Measurements from ENCODE around the gene FAM53B. TPM values are rescaled to one million over a fixed set of nuclear protein-coding genes. Genes with fewer than 3 reads are reported as not detected.

Gene FAM53B
- total RNA-seq, 1 donor from 2014 or later: 48.0 TPM

GRCh38 chr10:124627866-124628675 lies 116.1 kb downstream of the FAM53B start:
- peak; percentile 21 for ATAC-seq
- intact Hi-C loops (cut with DNase I): no loop called here
- DNase-seq (ENCODE audit: low spot score): no peak

- intact Hi-C loops (cut with DNase I): no loop called here
- DNase-seq (ENCODE audit: low spot score) (no peak), ATAC-seq (no peak)
These were observed 117.3 kb downstream of the FAM53B start for GRCh38 chr10:124626759-124627380.

DNA sequence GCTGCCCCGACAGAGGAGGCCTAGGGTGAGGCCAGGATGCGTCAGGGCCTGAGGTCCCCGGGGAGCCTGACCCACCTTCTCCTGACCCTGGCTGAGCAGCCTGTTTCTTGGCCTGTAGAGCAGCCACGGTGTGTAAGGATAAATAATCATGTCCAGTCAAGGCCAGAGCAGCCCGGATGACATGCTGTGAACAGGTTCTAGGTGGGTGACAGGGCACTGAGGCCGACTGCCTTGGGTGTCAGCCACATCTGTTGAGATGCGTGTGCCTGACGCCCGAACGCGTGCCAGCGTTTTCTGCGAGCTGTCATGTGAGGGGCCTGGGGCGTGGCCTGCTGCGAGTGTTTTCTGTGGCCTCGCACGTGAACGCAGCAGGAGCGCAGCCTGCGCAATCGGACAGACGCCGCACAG lies 118.3 kb downstream of the FAM53B start:
- DNase-seq (ENCODE audit: low spot score) (no peak), ATAC-seq (peak; percentile 18)
- intact Hi-C loops (cut with DNase I): no loop called here

- DNase-seq (ENCODE audit: low spot score) (no peak), ATAC-seq (no peak)
- intact Hi-C loops (cut with DNase I): loop anchor here (5.0 kb wide), 1 partner anchor 117 kb away; the partner anchor contains the start of gene FAM53B
These were observed 119.3 kb downstream of the FAM53B start for GRCh38 chr10:124624895-124625294.

DNA sequence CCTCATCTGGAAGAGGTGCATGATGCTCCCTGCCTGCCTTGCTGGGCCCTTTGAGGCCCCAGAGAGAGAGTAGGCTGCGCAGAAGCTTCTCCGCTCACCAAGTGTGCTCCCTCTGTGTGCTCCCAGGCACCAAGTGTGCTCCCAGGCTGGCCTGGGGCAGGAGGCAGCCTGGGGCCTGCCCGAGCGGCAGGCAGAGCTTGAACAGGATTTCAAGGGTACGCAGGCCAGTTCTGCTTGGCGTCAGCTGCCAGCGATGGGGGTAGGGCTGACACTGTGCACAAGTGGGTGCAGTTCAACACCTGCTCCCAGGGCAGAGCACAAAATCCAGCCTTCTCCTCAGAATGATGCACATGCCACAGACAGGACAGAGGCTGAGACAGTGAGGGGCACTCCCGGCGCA lies 119.7 kb downstream of the FAM53B start:
- no peak for DNase-seq (ENCODE audit: low spot score)
- no peak for ATAC-seq
- intact Hi-C loops (cut with DNase I): loop anchor here (5.0 kb wide), 1 partner anchor 118 kb away; the partner anchor contains the start of gene FAM53B

DNA sequence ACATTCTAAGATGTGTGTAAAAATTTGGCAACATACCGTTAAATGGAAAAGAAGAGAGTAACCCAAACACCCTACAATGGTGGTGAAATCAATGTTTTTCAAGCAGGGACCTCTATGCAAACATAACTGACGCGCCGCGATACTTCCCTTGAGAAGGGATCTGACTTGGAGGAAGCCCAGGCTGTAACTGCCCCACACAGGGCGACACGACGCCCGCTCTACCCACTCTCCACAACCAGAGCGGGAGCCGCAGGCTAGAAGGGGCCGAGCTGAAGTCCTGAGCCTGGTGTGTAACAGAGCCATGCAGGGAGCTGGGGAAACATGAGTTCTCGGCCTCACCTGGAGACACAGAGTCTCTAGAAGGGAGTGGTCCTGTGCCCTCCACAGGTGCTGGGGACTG lies 120.2 kb downstream of the FAM53B start:
- ATAC-seq (no peak), DNase-seq (ENCODE audit: low spot score) (no peak)
- intact Hi-C loops (cut with DNase I): loop anchor here (5.0 kb wide), 1 partner anchor 118 kb away; the partner anchor contains the start of gene FAM53B

GRCh38 chr10:124622866-124623536 lies 121.2 kb downstream of the FAM53B start:
- no peak for ATAC-seq
- intact Hi-C loops (cut with DNase I): loop anchor here (5.0 kb wide), 1 partner anchor 119 kb away; the partner anchor contains the start of gene FAM53B
- no peak for DNase-seq (ENCODE audit: low spot score)

- DNase-seq (ENCODE audit: low spot score): no peak
- no peak for ATAC-seq
- intact Hi-C loops (cut with DNase I): loop anchor here (5.0 kb wide), 1 partner anchor 120 kb away; the partner anchor contains the start of gene FAM53B
These were observed 122.0 kb downstream of the FAM53B start for GRCh38 chr10:124622158-124622557.

- DNase-seq (ENCODE audit: low spot score) (no peak), ATAC-seq (no peak)
- intact Hi-C loops (cut with DNase I): loop anchor here (5.0 kb wide), 1 partner anchor 121 kb away; the partner anchor contains the start of gene FAM53B
These were observed 122.5 kb downstream of the FAM53B start for GRCh38 chr10:124621637-124622036.

DNA sequence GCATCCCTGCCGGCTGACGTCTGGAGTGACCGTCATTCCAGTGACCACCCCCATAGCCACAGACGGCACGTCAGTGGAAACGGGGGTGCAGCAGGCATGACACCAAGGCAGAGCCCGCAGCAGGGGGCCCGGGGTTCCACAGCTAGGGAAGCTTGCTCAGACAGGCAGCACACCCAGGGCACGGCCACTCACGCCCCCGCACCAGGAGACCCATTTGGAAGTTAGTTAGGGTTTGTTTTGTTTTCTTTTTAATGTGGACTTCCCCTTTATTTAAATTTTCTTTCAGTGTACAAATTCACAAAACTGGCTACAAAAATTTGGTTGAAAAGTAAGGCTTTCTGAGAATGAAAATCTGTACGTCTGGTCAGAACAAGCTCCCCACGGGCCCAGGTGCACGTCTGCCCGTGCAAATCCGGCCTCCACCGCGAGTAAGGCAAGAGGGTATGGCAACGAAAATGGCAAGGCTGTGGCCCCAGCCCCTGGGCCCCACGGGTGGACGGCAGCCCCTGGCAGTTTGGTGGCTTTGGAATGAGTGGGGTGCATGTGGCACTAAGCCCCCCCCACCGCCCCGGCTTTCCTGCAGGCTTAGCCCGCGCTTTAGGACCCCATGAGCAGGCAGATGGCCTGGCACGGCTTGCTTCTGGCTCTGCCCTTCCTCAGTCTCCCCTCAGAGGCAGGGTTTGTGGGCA lies 124.2 kb downstream of the FAM53B start:
- intact Hi-C loops (cut with DNase I): loop anchor here (5.0 kb wide), 1 partner anchor 122 kb away; the partner anchor contains the start of gene FAM53B
- DNase-seq (ENCODE audit: low spot score) (no peak), ATAC-seq (peak; percentile 28)

- ATAC-seq (peak; percentile 23), DNase-seq (ENCODE audit: low spot score) (no peak)
- intact Hi-C loops (cut with DNase I): no loop called here
These were observed 125.0 kb downstream of the FAM53B start for GRCh38 chr10:124619195-124619594.

GRCh38 chr10:124618470-124619073 lies 125.6 kb downstream of the FAM53B start:
- ATAC-seq: no peak
- no peak for DNase-seq (ENCODE audit: low spot score)
- intact Hi-C loops (cut with DNase I): no loop called here

GRCh38 chr10:124616836-124617130 lies 127.4 kb downstream of the FAM53B start:
- intact Hi-C loops (cut with DNase I): no loop called here
- ATAC-seq (no peak), DNase-seq (ENCODE audit: low spot score) (no peak)

DNA sequence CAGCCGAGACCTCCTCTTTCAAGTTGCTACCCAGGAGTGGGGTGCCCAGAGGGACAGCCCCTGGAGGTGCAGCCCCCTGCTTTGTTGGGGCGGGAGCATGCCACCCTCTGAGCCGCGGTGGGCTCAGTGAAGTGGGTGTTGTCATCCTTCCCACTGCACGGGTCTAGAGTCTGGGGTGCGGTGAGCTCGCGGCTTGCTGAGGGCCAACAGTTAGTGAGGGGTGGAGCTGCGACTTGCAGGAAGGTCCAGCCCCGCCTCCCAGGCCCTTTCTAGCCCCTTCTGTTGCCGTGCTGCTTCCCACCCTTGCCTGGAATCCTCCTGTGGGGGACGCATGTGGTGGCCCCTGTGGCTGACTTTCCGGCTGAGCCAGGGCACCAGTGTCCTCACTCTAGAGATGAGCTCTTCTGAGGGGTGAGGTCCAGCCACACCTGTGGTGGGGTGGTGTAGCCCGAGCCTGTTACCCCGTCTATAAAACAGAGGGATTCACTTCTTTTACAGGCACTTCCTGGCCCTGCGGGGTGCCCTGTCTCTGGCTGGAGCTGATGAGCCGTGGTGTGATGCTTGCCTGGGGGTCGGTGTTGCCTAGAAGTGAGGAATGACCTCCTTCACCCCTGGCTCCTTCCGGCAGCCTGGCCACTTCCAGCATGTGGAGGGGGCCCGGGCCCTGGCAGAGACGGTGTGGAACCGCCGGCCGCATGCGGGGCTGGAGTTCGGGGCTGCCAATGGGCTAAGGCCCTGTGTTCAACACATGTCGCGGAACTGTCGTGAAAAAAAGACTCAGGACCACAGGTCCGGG lies 127.9 kb downstream of the FAM53B start:
- no peak for ATAC-seq
- intact Hi-C loops (cut with DNase I): no loop called here

GRCh38 chr10:124615259-124615658 lies 128.9 kb downstream of the FAM53B start:
- no peak for DNase-seq (ENCODE audit: low spot score)

More for the DNA sequence above, 127.9 kb downstream of the FAM53B start:
- DNase-seq (ENCODE audit: low spot score): no peak

GRCh38 chr10:124614003-124614659 lies 130.0 kb downstream of the FAM53B start:
- intact Hi-C loops (cut with DNase I): loop anchor here (5.0 kb wide), 1 partner anchor 947 kb away; the partner anchor contains the start of gene GPR26
- ATAC-seq (no peak), DNase-seq (ENCODE audit: low spot score) (no peak)

More at GRCh38 chr10:124615259-124615658, 128.9 kb downstream of the FAM53B start:
- intact Hi-C loops (cut with DNase I): no loop called here
- no peak for ATAC-seq
